HEK293 (cell line): ENCODE results near the gene GNB1L.

ENCODE experiments used
- SP2 ChIP-seq: fragments of 450-650 bp; formaldehyde crosslinking; IDR thresholded peaks from 2 replicates; pipeline ENCODE4 v1.5.1; 2016; ENCODE audit warnings: missing biosample characterization, missing genetic modification characterization
- ZNF555 ChIP-seq: fragments of 450-650 bp; formaldehyde crosslinking; conservative IDR thresholded peaks from 2 replicates; pipeline ENCODE4 v1.5.1; 2017; ENCODE audit warnings: missing biosample characterization, mild to moderate bottlenecking, missing genetic modification characterization, inconsistent platforms
- ZNF571 ChIP-seq: fragments of 450-650 bp; formaldehyde crosslinking; IDR thresholded peaks from 2 replicates; pipeline ENCODE4 v1.5.0; 2017; ENCODE audit warnings: missing biosample characterization, missing genetic modification characterization
- ZNF747 ChIP-seq: fragments of 450-650 bp; formaldehyde crosslinking; IDR thresholded peaks from 2 replicates; pipeline ENCODE4 v1.5.1; 2016; ENCODE audit warnings: missing biosample characterization, missing genetic modification characterization
- TF ChIP-seq, protein P1 (sequence below): sonication (generic); formaldehyde crosslinking; IDR thresholded peaks from 2 replicates; pipeline ENCODE4 v1.8.1; 2022; ENCODE audit warnings: mild to moderate bottlenecking, moderate library complexity, missing genetic modification reagents

DNA sequence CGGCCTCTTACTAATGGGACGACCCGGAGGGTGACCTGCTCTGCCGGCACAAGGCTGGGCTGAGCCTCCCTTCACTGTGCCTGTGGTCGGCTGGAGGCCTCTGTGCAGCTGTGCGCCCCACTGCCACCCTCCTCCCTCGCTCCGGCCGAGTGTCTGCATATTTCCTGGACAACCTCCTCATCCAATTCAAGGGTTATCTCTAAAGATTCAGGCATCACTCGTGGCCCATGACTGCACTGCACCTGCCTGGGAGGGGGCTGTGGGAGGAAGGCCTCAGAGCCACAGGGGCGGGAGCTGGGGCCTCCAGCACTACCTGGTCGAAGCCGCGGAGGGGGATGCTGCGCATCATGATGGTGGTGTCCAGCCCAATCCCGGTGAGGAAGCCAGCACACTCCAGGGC is 43.1 kb upstream of the GNB1L start:
- TF ChIP-seq ZNF555 (tag by site-specific recombination): no peak
- no peak for TF ChIP-seq SP2 (tag by site-specific recombination)
- TF ChIP-seq ZNF747: no peak
- no peak for TF ChIP-seq ZNF571 (tag by site-specific recombination)
- TF ChIP-seq, protein P1, sequence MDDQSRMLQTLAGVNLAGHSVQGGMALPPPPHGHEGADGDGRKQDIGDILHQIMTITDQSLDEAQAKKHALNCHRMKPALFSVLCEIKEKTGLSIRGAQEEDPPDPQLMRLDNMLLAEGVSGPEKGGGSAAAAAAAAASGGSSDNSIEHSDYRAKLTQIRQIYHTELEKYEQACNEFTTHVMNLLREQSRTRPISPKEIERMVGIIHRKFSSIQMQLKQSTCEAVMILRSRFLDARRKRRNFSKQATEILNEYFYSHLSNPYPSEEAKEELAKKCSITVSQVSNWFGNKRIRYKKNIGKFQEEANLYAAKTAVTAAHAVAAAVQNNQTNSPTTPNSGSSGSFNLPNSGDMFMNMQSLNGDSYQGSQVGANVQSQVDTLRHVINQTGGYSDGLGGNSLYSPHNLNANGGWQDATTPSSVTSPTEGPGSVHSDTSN (CRISPR knock-in tag): no peak
